GM04504 (cell line): ENCODE measurements around the gene PSORS1C1.

Source experiments
- DNase-seq: peaks from one replicate; pipeline ENCODE4 v3.0.0-alpha.2; 2012; ENCODE audit warnings: low read depth

PSORS1C1 gene

DNA sequence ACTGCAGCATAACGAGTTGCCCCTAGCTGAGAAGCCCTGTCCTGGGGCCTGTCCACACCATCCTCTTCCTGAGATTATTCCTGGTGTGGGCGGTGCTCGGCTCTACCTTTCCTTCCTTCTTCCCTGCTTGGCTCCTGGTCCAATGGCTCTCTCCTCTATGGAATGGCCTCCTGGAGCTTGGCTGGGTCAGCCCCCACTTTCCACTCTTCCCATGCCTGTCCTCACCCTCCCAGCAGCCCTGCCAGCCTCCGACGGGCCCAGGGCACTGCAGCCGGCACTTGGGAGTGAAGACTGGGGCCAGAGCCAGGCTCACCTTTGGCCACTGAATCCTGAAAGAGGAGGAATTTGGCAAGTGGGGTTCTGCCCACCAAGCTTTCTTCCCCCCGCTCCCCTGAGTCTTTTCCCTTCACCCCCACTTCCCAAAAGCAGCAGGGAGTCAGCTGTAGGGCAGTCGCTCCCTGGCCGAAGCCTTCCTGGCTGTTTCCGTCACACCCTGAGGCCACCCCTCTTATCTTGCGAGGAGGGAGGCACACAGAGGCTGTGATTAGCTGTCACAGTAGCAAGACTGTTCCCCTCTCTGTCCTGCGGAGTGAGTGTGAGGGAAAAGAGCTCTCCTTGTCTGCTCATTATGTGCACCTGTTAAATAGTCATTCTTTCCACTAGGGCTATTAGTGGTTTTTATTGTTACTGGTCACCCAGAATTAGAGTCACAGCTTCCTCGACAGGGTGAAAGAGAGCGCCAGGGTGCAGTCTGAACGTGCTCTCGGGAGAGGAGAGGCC, 12.0 kb downstream of the PSORS1C1 start:
- no peak for DNase-seq

DNA sequence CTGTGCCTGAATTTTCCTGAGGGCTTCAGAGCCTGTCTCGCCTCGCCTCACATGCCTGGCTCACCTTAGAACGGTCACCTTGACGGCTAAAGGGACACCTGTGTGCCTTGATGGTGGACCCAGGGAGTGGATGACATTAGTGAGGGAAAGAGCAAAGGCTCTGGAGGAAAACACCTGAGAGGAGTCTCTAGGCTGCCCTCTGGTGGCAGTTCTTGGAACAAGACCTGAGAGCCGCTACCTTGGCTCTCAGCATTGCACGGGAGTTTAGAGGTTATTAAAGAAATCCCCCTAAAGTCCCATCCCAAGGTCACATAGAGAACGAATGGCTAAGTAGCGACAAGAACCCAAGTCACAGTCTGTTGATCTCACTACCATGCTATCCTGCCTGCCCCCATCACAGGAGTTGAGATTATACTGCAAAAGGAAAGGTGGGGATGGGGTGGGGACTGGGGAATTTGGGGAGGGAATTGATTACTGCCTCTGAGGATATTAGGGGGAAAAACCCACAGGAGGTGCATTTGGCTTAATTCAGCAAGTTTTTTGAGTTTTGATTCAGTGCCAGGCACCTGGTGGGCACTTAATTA, 13.6 kb downstream of the PSORS1C1 start:
- no peak for DNase-seq

DNA sequence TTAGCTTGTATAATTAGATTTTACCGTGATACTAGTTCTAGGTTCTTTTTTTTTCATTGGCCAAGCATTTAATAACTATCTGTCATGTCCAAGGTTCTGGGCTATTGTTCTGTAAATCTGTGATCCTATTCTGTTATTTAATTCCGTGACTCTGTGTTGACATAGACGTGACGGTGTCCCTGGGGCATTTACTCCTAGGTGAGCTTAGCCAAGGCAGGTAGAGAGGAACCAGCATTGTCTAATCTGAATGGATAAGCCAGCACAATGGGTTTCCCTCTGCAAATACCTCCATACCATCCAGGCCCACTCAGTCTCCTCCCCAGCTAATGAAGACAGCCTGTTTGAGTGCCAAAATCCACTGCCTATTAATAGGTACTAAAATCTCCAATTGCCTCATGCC, 14.5 kb downstream of the PSORS1C1 start:
- DNase-seq = no peak

DNA sequence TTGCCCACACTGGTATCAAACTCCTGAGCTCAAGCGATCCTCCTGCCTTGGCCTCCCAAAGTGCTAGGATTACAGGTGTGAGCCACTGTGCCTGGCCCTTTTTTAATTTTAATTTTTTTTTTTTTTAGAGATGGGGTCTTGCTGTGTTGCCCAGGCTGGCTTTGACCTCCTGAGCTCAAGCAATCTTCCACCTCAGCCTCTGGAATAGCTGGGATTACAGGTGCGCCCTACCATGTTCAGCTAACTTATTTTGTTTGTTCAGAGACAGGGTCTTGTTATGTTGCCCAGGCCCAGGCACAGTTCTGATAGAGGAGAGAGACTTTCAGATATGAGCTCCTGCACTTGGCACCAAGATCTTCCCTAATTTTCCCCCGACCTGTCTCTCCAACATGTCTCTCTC, 16.2 kb downstream of the PSORS1C1 start:
- no peak for DNase-seq

DNA sequence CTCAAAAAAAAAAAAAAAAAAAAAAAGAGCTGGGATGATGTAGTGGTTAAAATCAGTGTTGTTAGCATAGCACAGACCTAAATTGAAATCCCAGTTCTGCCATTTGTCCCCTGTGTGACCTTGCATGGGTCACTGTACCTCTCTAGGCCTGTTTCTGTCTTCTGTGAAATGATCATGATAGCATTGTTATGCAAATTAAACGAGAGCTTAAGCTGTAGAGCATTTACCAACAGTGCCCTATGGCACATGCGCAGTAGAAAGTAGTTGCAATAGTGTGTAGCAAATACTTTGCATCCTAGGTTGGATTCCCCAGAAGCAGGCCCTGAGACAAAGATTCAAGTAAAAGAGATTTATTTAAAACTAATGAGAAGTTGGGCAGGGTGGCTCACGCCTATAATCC, 17.0 kb downstream of the PSORS1C1 start:
- DNase-seq = no peak

DNA sequence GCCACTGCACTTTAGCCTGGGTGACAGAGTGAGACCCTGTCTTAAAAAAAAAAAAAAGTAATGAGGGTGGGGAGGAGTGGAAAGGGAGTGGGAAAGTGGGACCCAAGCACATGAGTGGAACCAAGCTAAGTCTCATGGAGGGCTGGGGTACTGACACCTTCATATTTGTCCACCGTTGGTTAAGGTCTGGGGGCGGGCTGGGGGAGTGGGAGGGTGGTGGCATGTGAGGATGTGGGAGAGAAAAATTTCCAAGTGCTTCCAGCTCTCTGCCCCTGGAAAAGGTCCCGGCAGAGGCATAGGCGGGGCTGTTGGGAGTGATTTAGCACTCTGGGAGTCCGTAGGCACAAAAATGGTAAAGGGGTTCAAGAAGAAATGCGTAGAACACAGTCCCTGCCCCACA, 18.2 kb downstream of the PSORS1C1 start:
- DNase-seq = no peak

DNA sequence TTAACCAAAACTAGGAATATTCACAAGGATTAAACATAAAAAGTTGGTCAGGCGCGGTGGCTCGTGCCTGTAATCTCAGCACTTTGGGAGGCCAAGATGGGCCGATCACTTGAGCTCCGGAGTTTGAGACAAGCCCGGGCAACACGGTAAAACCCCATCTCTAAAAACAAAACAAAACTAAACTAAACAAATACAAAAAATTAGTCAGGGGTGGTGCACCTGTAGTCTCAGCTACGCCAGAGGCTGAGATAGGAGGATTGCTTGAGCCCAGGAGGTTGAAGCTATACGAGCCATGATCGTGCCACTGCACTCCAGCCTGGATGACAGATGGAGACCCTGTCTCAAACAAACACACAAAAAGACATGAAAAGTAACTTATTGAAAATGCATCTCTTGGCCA, 21.1 kb downstream of the PSORS1C1 start:
- DNase-seq = no peak

DNA sequence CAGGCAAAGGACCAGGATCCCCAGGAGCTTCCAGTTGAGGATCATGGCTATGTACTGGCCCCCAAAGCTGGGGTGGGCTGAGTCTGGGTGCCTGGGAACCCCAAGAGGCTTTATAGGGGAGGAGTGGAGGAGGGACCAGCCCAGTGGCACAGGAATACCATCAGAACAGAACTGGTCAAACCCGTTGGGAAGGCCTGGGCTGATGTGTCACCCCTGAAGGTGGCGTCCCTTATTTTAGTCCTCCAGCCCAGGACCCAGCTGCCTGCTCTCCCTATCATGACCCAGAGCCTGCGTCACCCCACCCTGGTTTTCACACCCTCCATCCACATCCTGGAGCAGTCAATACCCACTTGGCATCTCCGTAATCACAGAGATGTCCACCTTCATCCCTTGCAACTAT, 24.4 kb downstream of the PSORS1C1 start, which contains the start of gene PSORS1C2:
Gene PSORS1C2 (minus strand): TSS at position 85 of the 400 bp plus-strand sequence. CDS start 40 bp downstream, at position 45.
- no peak for DNase-seq

DNA sequence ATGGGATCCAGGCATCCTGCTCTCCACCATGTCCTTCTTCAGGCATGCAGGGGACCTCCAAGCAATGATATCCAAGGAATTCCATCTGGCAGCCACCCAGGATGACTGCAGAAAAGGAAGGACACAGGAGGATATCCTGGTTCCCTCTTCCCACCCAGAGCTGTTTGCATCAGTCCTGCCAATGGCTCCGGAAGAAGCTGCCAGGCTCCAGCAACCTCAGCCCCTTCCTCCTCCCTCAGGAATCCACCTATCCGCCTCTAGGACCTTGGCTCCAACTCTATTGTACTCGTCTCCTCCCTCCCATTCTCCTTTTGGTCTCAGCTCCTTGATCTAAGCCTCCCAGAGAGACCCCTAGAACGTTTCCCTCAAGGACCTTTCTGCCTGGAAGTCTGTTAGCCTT, 25.0 kb downstream of the PSORS1C1 start:
- DNase-seq = no peak

DNA sequence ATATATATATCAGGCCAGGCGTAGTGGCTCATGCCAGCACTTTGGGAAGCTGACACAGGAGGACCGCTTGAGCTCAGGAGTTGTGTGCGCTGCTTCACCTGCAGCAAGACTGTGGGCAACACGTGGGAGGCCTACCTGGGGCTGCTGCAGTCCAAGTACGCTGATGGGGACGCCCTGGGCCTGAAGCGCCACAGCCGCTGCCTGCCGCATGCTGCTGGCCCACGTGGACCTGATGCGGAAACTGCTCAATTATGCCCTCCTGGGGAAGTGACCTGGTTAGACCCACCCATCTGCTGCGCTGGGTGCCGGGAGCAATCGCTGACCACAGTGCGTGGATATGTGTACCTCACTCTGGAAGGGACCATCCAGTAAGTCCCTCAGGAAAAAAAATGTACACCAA, 26.0 kb downstream of the PSORS1C1 start:
- DNase-seq = no peak

DNA sequence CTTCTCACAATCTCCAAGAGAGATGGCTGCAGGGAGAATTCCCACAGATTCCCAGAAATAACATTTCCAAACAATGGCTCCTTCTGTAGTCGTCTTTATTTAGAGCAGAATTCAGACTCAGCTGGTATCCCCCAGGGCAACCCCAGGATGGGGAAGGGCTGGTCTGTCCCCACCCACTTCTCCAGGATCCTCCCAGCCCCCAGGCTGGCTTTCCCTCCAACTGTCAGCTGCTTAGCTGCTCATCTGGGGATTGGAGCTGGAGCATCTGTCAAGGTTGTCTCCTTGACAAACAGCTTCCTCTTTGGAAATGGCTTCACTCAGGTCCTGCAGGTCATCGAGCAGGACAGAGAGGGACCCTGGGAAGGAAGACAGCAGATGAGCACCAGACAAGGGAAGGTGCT, 27.8 kb downstream of the PSORS1C1 start:
- no peak for DNase-seq

DNA sequence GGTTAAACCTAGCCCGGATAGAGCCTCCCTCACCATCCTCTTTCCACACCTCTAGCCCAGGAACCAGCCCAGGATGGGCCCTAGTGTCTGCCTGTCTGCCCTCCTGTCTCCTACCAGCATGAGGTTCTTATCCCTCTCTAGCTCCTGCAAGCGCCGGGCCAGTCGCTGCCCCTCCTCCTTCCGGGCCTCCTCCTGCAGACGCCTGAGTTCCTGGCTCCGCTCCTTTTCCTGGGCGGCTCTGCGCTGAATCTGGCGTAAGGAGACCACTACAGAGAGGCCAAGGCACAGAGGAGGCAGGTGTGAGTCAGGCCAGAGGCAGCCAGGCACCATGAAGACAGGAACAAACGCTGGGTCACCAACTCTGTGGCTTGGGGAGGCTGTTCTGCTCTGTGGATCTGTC, 28.5 kb downstream of the PSORS1C1 start:
- DNase-seq = peak; percentile 58

DNA sequence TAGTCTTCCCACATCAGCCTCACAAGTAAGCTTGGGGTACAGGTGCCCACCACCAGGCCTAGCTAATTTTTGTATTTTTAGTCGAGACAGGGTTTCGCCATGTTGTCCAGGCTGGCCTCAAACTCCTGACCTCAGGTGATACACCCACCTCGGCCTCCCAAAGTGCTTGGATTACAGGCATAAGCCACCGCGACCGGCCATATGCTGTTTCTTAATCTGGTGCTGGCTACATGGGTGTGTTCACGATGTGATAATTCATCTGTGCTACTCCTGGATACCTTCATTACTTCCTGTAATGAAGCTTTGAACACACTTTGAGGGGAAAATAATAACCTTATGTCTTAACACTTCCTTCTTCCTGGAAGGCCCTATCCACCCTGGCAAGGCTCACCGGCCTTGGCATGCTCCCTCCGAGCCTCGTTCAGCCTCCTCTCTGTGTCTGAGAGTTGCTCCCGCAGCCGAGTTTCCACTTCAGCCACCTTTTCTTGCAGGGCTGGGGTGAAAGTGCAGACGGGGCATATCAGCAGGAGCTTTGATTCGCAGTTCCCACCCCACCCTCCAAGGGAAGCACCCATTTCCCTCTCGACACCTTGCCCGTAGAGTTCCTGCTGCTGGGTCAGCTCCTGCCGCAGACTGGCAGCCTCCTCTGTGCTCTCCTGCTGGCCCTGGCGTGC, 29.8 kb downstream of the PSORS1C1 start:
- no peak for DNase-seq

DNA sequence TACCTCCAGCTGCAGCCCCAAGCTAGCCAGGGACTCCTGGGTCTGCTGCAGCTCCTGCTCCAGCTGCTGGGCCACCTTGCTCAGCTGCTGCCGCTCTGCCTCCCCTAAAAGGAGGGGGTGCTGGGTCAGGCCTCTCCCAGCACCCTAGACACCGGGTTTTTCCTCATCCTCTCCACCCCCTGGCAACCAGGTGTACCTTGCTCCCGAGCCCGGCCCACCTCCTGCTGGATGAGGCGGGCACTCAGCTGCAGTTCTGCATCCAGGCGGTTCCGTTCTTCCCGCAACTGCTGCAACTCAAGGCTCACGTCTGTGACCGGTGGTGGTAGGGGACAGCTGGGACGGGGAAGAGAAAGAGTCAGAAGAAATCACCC, 30.4 kb downstream of the PSORS1C1 start:
- DNase-seq = no peak

DNA sequence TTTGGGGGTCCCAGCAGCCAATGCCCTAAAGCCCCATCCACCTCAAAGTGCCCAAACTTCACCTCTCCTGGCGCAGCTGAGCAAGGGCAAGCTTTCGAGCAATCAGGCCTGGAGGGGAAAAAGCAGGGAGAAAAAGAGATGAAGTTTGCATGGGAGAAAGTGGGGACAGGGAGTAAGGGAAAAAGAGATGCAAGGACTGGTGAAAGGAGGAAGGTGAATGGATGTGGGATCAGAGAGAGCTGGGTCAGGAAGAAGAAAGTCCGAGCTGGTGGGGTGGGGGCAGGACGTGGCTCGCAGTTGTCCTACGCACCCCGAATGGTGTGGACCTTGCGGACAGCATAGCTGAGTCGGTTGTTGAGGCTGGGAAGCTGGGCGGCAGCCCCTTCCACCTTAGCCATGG, 30.8 kb downstream of the PSORS1C1 start:
- no peak for DNase-seq

DNA sequence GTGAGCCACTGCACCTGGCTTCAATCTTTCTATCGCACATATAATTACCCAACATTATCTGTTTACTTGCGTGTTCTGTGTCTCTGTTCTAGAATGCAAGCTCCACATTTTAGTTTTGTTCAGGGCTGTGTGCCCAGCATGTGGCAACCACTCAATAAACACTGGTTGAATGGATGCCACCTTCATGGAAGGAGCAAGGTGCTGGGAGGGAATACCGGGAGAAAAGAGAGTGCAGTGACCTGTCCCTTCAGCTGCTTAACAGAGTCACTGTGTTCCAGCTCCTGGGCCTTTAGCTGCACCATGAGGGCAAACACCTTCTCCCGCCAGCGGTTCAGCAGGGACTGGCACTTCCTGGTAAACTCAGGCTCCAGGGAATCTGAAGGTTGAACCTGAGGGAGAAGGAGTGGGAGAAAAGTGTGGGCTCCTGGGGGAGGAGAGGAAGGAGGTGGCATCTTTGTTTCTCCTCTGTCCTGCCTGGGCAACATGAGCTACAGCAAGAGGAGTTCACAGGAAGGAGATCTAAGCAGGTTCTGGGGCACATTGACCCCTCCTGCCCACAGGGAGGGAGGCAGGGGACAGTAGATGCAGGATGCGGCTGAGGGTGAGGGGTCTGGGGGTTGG, 35.3 kb downstream of the PSORS1C1 start:
- DNase-seq = no peak

DNA sequence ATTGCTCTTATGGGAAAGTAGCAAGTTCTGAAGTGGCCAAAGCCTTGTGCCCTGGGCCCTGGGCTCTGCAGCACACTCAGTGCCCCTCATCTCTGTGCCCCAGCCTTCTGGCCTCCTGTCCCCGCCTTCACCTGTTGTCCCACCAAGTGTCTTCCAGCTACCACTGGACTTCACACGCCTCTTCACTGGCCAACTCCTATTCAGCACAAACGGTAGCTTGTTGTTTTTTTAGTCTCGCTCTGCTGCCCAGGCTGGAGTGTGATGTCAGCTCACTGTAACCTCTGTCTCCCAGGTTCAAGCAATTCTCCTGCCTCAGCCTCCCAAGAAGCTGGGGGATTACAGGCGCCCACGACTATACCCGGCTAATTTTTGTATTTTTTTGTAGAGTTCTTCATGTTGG, 38.2 kb downstream of the PSORS1C1 start:
- DNase-seq = no peak

DNA sequence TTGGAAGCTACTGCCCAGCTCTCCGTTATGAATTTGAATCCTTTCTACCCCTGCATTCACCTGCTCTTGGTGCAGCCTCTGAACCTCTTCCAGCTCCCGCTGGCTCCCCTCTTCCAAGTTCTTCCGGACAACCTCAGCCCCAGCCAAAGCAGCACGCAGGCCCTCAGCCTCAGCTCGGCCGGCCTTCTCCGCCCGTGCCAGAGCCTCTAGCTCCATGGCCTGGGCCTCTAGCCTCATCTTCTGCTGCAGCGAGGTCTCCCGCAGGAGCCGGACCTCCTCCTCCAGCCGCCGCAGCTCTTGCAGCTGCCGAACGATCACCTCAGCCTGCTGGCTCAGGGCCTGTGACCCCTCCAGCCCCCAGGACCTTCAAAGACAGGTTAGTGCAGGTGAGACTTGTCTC, 39.8 kb downstream of the PSORS1C1 start:
- DNase-seq = no peak

DNA sequence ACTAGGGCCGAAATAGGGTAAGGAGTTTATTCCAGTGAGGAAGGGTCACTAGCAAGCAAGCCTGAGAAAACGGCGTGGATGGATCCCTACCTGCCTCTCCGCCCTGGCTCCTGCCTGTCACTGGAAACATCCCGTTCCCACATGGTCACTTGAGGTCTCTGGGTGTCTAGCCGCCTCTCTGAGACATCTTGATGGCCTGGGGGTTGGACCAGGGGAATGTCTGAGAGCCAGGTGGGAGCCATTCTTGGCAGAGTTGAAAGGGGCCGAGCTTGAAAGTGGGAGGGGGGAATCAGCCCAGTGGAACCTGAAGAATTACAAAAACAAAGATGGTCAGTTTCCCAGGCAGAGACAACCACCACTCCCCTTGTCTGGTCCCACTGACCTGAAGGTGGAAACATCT, 42.0 kb downstream of the PSORS1C1 start:
- DNase-seq = no peak

DNA sequence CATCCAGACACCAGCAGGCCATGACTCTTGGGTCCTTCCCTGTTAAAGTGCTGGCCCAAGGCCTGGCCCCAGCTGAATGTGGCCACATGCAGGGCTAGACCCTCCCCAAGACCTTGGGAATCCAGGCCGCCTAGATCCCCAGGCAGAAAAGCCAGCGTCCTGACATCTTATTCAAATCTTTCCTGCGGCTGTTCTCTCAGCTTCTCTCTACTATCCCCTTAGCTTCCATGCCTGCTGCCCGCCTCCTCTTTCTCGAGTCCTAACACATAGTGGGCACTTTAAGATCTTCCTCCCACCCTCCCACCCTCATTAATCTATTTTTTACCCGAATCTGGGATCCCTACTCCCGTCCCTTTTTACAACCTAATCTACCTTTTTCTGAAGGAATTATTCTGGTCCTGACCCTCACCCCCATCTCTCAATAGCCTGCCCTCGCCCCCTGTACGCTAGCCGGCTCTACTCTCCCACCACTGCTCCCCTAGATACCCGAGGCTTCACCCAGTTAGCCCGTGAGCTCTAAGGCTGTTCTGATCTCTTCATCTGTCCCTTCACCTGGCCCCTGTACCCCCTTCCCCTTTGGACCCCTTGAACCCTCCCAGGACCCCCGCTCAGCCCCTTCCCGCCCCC, 43.0 kb downstream of the PSORS1C1 start, which contains the start of gene CCHCR1:
Gene CCHCR1 (minus strand): TSS at position 290 of the 627 bp plus-strand sequence. CDS start 202 bp downstream, at position 88.
- no peak for DNase-seq

DNA sequence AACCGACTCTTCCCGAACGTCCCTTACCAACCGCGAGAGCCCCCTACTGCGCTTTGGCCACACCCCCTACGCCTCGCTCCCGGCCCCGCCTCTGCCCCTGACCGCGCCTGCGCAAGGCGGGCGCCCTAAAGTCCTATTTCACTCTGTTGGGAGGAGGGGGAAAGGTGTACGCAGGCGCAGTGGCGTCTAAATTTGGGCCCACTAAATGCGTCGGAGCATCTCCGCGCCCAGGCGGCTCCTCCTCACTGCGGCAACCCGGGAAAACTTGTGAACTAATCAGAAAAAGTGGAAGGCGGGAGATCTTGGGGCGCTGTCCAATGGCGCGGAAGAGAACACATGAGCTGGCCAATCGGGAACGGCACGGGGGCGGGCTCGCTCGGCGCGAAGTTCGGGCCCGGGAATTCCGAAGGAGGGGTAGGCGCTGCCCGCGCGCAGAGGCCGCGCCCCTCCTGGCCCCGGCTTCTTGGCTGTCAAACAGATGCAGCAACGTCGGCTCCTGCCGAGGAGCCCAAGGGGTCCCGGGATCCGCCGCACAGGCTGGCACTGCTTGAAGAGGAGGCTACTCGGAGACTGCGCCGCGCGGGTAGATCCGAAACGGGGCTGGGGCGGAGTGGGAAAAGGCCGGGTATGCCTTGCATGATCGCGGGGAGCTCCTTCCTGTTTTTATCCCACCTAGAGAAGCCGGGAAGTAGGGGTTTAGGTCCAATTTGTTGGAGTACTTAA, 43.7 kb downstream of the PSORS1C1 start, which contains the start of gene TCF19:
Gene TCF19 (plus strand): TSS at position 450 of the 723 bp plus-strand sequence. CDS start 881 bp downstream, outside the sequence.
- peak; percentile 99 for DNase-seq
